Colonic mucosa (tissue), 4 donors: ENCODE data around the gene SPPL3. TPM values are rescaled to one million over a fixed set of nuclear protein-coding genes. Genes with fewer than 3 reads are reported as not detected.
"Not testable (repeated sequence)": the region's sequence is repeated elsewhere in the genome, so short reads cannot be mapped to it uniquely, and the experiment has no call there.

Source experiments
- DNase-seq: peaks from one replicate; pipeline ENCODE4 v3.0.0-alpha.2; 2020
- H3K27ac ChIP-seq: fragments of 200-600 bp; one replicate; pipeline ENCODE4 v1.8.0; 2021
- H3K27me3 ChIP-seq: fragments of 200-600 bp; one replicate; pipeline ENCODE4 v1.8.0; 2021
- H3K36me3 ChIP-seq: fragments of 200-600 bp; one replicate; pipeline ENCODE4 v1.8.0; 2021
- H3K4me1 ChIP-seq: fragments of 200-600 bp; one replicate; pipeline ENCODE4 v1.8.0; 2021; ENCODE audit warnings: mild to moderate bottlenecking
- H3K4me3 ChIP-seq: fragments of 200-600 bp; one replicate; pipeline ENCODE4 v1.8.0; 2021
- H3K9ac ChIP-seq, 2 donors: one replicate each; pipeline ENCODE4 v1.7.0; 2013; ENCODE audit warnings: control low read depth in 2 of 2, low read depth in 2 of 2, low read length in 2 of 2
- H3K9me3 ChIP-seq: fragments of 200-600 bp; one replicate; pipeline ENCODE4 v1.8.0; 2021
- CTCF ChIP-seq: fragments of 200-600 bp; IDR thresholded peaks from one replicate; pipeline ENCODE4 v1.8.0; 2022; ENCODE audit warnings: antibody characterized with exemption, mild to moderate bottlenecking
- intact Hi-C: fragments of 100-400 bp; cut with DNase I; formaldehyde crosslinking; loops from one replicate; pipeline ENCODE4 v1.14.1; 2022
- total RNA-seq, 2 donors: library from RNA; stranded (reverse); fragmentation: NEBNext Ultra II Directional in 1 of 2; extraction: Animal tissue kit (Norgen Biotek cat#: 25700) in 1 of 2; gene quantifications; one replicate each; pipeline ENCODE4 v1.2.1, GENCODE V29; 2021
- donor health status: healthy.
- donor health status: DM: no; HTN: no; CAD: no.
- donor health status: DM: no; HTN: no; CAD: no.

SPPL3 gene
- total RNA-seq, 2 donors from 2014 or later, result 44.7 to 55.2 TPM

GRCh38 chr12:120733574-120733973 is 170.6 kb downstream of the SPPL3 start:
- H3K27me3 ChIP-seq, result no peaks in the 10 kb centered on the region
- intact Hi-C loops, result no loop called here

GRCh38 chr12:120732198-120732597 is 172.0 kb downstream of the SPPL3 start:
- H3K4me3 ChIP-seq, H3K9me3 ChIP-seq, H3K27me3 ChIP-seq, H3K36me3 ChIP-seq, H3K4me1 ChIP-seq, H3K9ac ChIP-seq, H3K27ac ChIP-seq, DNase-seq, intact Hi-C loops: not testable (repeated sequence)

More at GRCh38 chr12:120733574-120733973, 170.6 kb downstream of the SPPL3 start:
- no peak overlapping the region for H3K27ac ChIP-seq
- H3K9me3 ChIP-seq, result no peaks in the 10 kb centered on the region
- no peak overlapping the region for H3K4me3 ChIP-seq
- no peak for DNase-seq
- no peaks in the 10 kb centered on the region for H3K4me1 ChIP-seq
- no peak overlapping the region for H3K9ac ChIP-seq
- no peaks in the 10 kb centered on the region for H3K36me3 ChIP-seq
- no peak for TF ChIP-seq CTCF

GRCh38 chr12:120726961-120727360 is 177.2 kb downstream of the SPPL3 start:
- Histone ChIP-seq H3K9ac (peak overlapping the region; percentile 6 to 95), H3K4me1 (peaks cover 3% of the 10 kb centered on the region), H3K27ac (peak overlapping the region; percentile 56), H3K4me3 (peak overlapping the region; percentile 70), H3K27me3 (no peaks in the 10 kb centered on the region), H3K9me3 (no peaks in the 10 kb centered on the region), H3K36me3 (no peaks in the 10 kb centered on the region)
- no peak for TF ChIP-seq CTCF
- intact Hi-C loops, result no loop called here
- DNase-seq, result no peak

GRCh38 chr12:120726510-120726793 is 177.7 kb downstream of the SPPL3 start:
- intact Hi-C loops, result no loop called here
- H3K36me3 ChIP-seq, result no peaks in the 10 kb centered on the region
- peak overlapping the region; percentile 70 for H3K4me3 ChIP-seq
- peak overlapping the region; percentile 56 for H3K27ac ChIP-seq
- peak overlapping the region; percentile 77 to 95 for H3K9ac ChIP-seq
- H3K9me3 ChIP-seq, result no peaks in the 10 kb centered on the region
- no peaks in the 10 kb centered on the region for H3K27me3 ChIP-seq
- H3K4me1 ChIP-seq, result peaks cover 3% of the 10 kb centered on the region
- TF ChIP-seq CTCF, result no peak
- DNase-seq, result no peak

GRCh38 chr12:120725659-120726509 is 178.3 kb downstream of the SPPL3 start, which contains the start of gene ACADS:
TSS of gene ACADS (plus strand) at chr12:120725826. CDS start at chr12:120725886, 60 bp downstream.
- Histone ChIP-seq H3K27ac (peak within 1 kb of the TSS; percentile 56), H3K27me3 (no peaks in the 10 kb centered on the region), H3K9me3 (no peaks in the 10 kb centered on the region), H3K4me1 (peaks cover 3% of the 10 kb centered on the region), H3K4me3 (peak within 1 kb of the TSS; percentile 70), H3K36me3 (no peaks in the 10 kb centered on the region), H3K9ac (peak within 1 kb of the TSS; percentile 77 to 95)
- intact Hi-C loops, result no loop called here
- TF ChIP-seq CTCF, result no peak
- DNase-seq, result peak; percentile 94

- H3K27me3 ChIP-seq, result no peaks in the 10 kb centered on the region
- peak overlapping the region; percentile 70 for H3K4me3 ChIP-seq
- intact Hi-C loops, result no loop called here
- peak overlapping the region; percentile 56 for H3K27ac ChIP-seq
- H3K36me3 ChIP-seq, result no peaks in the 10 kb centered on the region
- peaks cover 3% of the 10 kb centered on the region for H3K4me1 ChIP-seq
- no peaks in the 10 kb centered on the region for H3K9me3 ChIP-seq
- DNase-seq, result no peak
- peak overlapping the region; percentile 13 to 95 for H3K9ac ChIP-seq
- no peak for TF ChIP-seq CTCF
These were observed 179.0 kb downstream of the SPPL3 start for GRCh38 chr12:120725151-120725658.
